Inflammatory macrophage treated with lipopolysaccharide for 1 hour (primary cell): ENCODE results near the gene STAMBPL1.

Experiments
- DNase-seq, 2 donors: peaks; one replicate each; pipeline ENCODE4 v3.0.0-alpha.2; 2020 to 2022

The STAMBPL1 gene

DNA sequence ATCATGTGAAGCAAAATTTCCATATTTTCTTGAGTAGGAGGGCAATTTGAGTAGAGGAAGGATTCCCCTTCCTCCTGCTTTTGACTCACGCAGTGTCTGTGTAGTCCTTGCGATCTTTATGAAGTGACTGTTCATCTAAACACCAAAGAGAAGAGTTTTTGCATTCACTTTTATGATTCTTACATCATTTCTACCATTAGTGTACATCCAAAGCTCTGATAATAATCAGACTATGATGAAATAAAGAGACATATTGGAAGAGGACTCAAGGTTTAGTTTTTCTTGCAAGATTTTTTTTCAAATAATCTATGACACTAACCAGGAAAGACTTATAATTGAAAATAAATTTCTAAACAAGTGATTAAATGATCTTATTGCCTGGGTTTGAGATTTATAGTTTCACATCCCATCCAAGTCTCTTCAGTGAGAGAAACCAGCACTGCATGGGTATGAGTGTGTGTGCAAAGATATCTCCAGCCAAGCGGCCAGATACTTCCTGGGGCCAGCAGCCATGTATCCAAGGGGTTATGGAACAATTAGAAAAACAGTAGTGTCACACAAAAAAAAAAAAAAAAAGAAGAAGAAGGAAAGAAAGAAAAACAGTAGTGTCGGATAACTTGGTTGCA lies 74.5 kb downstream of the STAMBPL1 start:
- DNase-seq = peak in 1 of 2 donors; percentile 38

- DNase-seq = no peak
Measured at GRCh38 chr10:88957381-88957780, 77.3 kb downstream of the STAMBPL1 start.

- DNase-seq = no peak
Measured at GRCh38 chr10:88958721-88959120, 78.7 kb downstream of the STAMBPL1 start.

- no peak for DNase-seq
Measured at GRCh38 chr10:88960802-88961201, 80.8 kb downstream of the STAMBPL1 start.

DNA sequence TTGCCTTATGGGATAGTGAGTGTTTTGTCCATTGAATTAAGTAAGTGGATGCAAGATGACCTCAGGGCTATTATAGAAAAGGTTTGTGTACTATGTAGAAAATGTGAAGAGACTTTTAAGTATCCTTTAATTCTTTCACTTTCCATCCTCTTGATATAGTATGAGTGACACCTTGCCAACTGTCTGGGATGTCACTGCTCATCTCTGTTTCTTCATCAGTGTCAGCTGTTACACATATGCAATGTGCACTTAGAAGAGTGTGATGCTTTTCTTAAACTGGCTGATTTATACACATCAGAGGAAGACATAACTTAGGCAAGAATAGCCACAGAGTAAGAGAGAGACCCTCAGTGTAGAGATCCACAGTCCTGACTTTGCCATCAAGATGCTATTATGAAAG lies 81.2 kb downstream of the STAMBPL1 start:
- DNase-seq = no peak

GRCh38 chr10:88962336-88962735 lies 82.3 kb downstream of the STAMBPL1 start:
- no peak for DNase-seq

- DNase-seq = no peak
Measured at GRCh38 chr10:88963318-88963717, 83.3 kb downstream of the STAMBPL1 start.

GRCh38 chr10:88964360-88964759 lies 84.3 kb downstream of the STAMBPL1 start:
- no peak for DNase-seq

- DNase-seq = no peak
Measured at GRCh38 chr10:88964869-88965415, 84.9 kb downstream of the STAMBPL1 start.

DNA sequence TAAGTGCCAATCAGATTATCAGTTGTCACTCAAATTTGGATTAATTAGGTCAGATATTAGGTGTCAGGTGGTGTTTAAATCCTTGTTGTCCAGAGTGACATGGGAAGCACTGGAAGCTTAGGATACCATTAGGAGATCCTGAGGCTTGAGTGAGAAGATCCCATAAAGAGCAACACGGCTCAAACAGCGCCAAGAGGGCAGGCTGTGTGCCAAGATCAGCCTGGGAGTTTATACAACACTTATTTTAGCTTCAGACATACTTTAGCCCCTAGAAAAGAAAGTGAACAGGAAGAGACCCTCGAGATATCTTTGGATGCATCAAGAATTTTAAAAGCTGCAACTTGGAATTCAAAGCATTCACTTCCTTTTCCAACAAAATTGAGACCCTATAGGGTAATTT lies 86.8 kb downstream of the STAMBPL1 start:
- no peak for DNase-seq

- no peak for DNase-seq
Measured at GRCh38 chr10:88968391-88968790, 88.3 kb downstream of the STAMBPL1 start.

DNA sequence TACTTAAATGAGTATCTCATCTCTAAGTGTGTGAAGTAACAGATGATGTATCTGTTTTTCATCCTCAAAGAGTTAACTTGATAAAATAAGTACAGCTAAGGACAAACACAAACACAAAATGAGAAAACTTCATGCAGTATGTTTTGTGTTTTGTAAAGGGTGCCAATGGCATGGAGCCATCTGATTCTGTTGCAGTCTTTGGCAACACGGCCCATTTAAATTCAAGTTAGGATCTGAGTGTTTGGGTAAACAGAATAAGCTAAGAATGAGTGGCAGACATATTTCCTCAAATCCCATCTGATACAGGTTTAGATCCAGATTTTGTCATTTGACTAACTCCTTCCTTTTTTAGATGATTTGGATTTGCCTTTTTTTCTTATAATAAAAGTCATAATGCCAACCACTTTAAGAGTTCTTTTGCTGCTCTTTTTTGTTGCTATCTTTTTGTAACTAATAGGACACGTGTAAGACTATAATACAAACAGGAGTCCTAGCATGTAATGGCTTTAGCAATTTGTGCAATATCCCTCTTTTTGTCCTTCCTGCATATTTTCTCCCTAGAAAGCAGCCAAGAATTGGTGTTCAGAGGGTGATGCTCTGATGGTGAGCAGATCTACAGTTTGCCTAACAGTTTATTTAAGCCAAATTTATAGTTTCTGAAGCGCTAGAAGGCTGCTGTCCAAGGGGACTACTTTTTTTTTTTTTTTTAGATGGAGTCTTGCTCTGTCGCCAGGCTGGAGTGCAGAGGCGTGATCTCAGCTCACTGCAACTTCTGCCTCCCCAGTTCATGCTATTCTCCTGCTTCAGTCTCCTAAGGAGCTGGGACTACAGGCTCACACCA lies 91.4 kb downstream of the STAMBPL1 start:
- DNase-seq = no peak
